DOHH2 (cell line): ENCODE results near the gene AP4B1.

Experiments used
- H3F3A ChIP-seq: fragments of 200-600 bp; sonication (generic), shearing (Covaris generic); 2 replicates; pipeline ENCODE4 v1.6.0; 2016; ENCODE audit warnings: antibody characterized with exemption, mild to moderate bottlenecking; ENCODE audit not compliant: control insufficient read depth, insufficient read depth
- H3K27ac ChIP-seq: fragments of 200-600 bp; sonication (generic); 2 replicates; pipeline ENCODE4 v1.5.1; 2014; ENCODE audit warnings: low read depth, mild to moderate bottlenecking, low read length, moderate library complexity
- H3K27me3 ChIP-seq: fragments of 200-600 bp; sonication (generic); 2 replicates; pipeline ENCODE4 v1.6.1; 2014; ENCODE audit warnings: mild to moderate bottlenecking, low read length, mixed read lengths; ENCODE audit not compliant: control insufficient read depth
- H3K36me3 ChIP-seq: fragments of 200-600 bp; sonication (generic); 2 replicates; pipeline ENCODE4 v1.6.1; 2014; ENCODE audit warnings: mild to moderate bottlenecking, low read length, moderate library complexity, mixed read lengths; ENCODE audit not compliant: control insufficient read depth
- H3K4me1 ChIP-seq: fragments of 200-600 bp; sonication (generic); 2 replicates; pipeline ENCODE4 v1.6.1; 2014; ENCODE audit warnings: mild to moderate bottlenecking, low read length, mixed read lengths; ENCODE audit not compliant: control insufficient read depth
- H3K4me2 ChIP-seq: fragments of 200-600 bp; sonication (generic); 2 replicates; pipeline ENCODE4 v1.6.0; 2014; ENCODE audit warnings: mild to moderate bottlenecking, low read length, moderate library complexity
- H3K4me3 ChIP-seq: fragments of 200-600 bp; sonication (generic); 2 replicates; pipeline ENCODE4 v1.5.1; 2014; ENCODE audit warnings: mild to moderate bottlenecking, low read length, mixed read lengths
- H3K79me2 ChIP-seq: fragments of 200-600 bp; sonication (generic); 2 replicates; pipeline ENCODE4 v1.6.1; 2014; ENCODE audit warnings: mild to moderate bottlenecking, low read length, mixed read lengths; ENCODE audit not compliant: control insufficient read depth
- H3K9me2 ChIP-seq: fragments of 200-600 bp; sonication (generic); replicated peaks from 2 replicates; pipeline ENCODE4 v1.6.1; 2014; ENCODE audit warnings: mild to moderate bottlenecking, low read length, mixed read lengths; ENCODE audit not compliant: control insufficient read depth
- H3K9me3 ChIP-seq: fragments of 200-600 bp; sonication (generic); 2 replicates; pipeline ENCODE4 v1.6.1; 2014; ENCODE audit warnings: antibody characterized with exemption, low read length, mixed read lengths; ENCODE audit not compliant: control insufficient read depth, insufficient read depth
- H4K20me1 ChIP-seq: fragments of 200-600 bp; sonication (generic); 2 replicates; pipeline ENCODE4 v1.6.0; 2014; ENCODE audit warnings: low read depth, mild to moderate bottlenecking, antibody characterized with exemption, low read length, moderate library complexity; ENCODE audit not compliant: control insufficient read depth, insufficient read depth
- CTCF ChIP-seq: fragments of 200-600 bp; sonication (generic); IDR thresholded peaks from one replicate; pipeline ENCODE4 v1.5.1; 2014; ENCODE audit warnings: antibody characterized with exemption, mild to moderate bottlenecking, low read depth, low read length; ENCODE audit not compliant: poor library complexity, severe bottlenecking
- EZH2phosphoT487 ChIP-seq: fragments of 200-600 bp; sonication (generic); IDR thresholded peaks from 2 replicates; pipeline ENCODE4 v1.6.1; 2017; ENCODE audit warnings: borderline replicate concordance, mild to moderate bottlenecking, antibody characterized with exemption, low read length, moderate library complexity, mixed read lengths

AP4B1 gene

GRCh38 chr1:113846391-113847035, 58.1 kb downstream of the AP4B1 start:
- H3K9me2 ChIP-seq = no peaks in the 10 kb centered on the region
- no peak overlapping the region for H3K4me3 ChIP-seq
- TF ChIP-seq EZH2phosphoT487 (no peak), CTCF (no peak)
- H3K4me1 ChIP-seq = peaks cover 9% of the 10 kb centered on the region
- no peaks in the 10 kb centered on the region for H3K9me3 ChIP-seq
- peaks cover 51% of the 10 kb centered on the region for H3K36me3 ChIP-seq
- H4K20me1 ChIP-seq = no peaks in the 10 kb centered on the region
- H3K79me2 ChIP-seq = no peaks in the 10 kb centered on the region
- H3K27ac ChIP-seq = no peak overlapping the region
- no peak overlapping the region for H3K4me2 ChIP-seq
- no peaks in the 10 kb centered on the region for H3K27me3 ChIP-seq
- peaks cover 7% of the 10 kb centered on the region; the same call in 1 of the 2 replicates for H3F3A ChIP-seq
